Measurements from ENCODE around the gene DNM3. TPM values are rescaled to one million over a fixed set of nuclear protein-coding genes. Genes with fewer than 3 reads are reported as not detected.

The DNM3 gene
- total and polyA plus RNA-seq, 2 donors (not counting 1 experiment from before 2014, with no cell fraction given): 1.0 to 1.3 TPM

- no peaks in the 10 kb centered on the region for H3K27me3 ChIP-seq (replicated peaks in 1 of 4; ENCODE audit: control extremely low read depth in 1 of 4, control insufficient read depth in 3 of 4, insufficient read depth in 4 of 4, low read length in 3 of 4)
- H3K9me3 ChIP-seq (ENCODE audit: control extremely low read depth in 1 of 3, control insufficient read depth in 2 of 3, insufficient read depth in 1 of 3, low read length in 2 of 3): peaks cover 0 to 2% (median 0%) of the 10 kb centered on the region in 3 donors
- no peak overlapping the region for H3K4me3 Mint-ChIP-seq
- peaks cover 46% of the 10 kb centered on the region for H3K4me1 Mint-ChIP-seq
- H4K20me1 ChIP-seq (ENCODE audit: control insufficient read depth, insufficient read depth, low read length, poor library complexity, severe bottlenecking): no peaks in the 10 kb centered on the region
- DNase-seq: no peak
- no peak overlapping the region for H3K27ac ChIP-seq (ENCODE audit: low read length in 2 of 2)
- no peak overlapping the region for H3K4me2 ChIP-seq (replicated peaks; ENCODE audit: low read depth, low read length, poor library complexity, severe bottlenecking)
- no peak overlapping the region for H3K9ac ChIP-seq (ENCODE audit: low read length)
- no peaks in the 10 kb centered on the region for H3K9me3 Mint-ChIP-seq (ENCODE audit: insufficient read depth)
- no peak overlapping the region for H3K4me3 ChIP-seq (ENCODE audit: control extremely low read depth in 1 of 5, extremely low read depth in 1 of 5, insufficient read depth in 1 of 5, low read depth in 2 of 5, low read length in 4 of 5)
- POLR2A ChIA-PET: no interaction called here
- 95% methylated on average over 5 of the region's 8 CpGs for WGBS (ENCODE audit: insufficient coverage)
- no peaks in the 10 kb centered on the region for H3K79me2 ChIP-seq (ENCODE audit: control insufficient read depth, insufficient read depth, low read length)
- peak overlapping the region; percentile 32 for H3K27ac Mint-ChIP-seq
- TF ChIP-seq, protein P1, sequence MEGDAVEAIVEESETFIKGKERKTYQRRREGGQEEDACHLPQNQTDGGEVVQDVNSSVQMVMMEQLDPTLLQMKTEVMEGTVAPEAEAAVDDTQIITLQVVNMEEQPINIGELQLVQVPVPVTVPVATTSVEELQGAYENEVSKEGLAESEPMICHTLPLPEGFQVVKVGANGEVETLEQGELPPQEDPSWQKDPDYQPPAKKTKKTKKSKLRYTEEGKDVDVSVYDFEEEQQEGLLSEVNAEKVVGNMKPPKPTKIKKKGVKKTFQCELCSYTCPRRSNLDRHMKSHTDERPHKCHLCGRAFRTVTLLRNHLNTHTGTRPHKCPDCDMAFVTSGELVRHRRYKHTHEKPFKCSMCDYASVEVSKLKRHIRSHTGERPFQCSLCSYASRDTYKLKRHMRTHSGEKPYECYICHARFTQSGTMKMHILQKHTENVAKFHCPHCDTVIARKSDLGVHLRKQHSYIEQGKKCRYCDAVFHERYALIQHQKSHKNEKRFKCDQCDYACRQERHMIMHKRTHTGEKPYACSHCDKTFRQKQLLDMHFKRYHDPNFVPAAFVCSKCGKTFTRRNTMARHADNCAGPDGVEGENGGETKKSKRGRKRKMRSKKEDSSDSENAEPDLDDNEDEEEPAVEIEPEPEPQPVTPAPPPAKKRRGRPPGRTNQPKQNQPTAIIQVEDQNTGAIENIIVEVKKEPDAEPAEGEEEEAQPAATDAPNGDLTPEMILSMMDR (IDR thresholded peaks at IDR 0.05): no peak
- TF ChIP-seq EZH2 (IDR thresholded peaks at IDR 0.05; ENCODE audit: borderline replicate concordance, insufficient read depth, low read depth, low read length, poor library complexity, severe bottlenecking): no peak
- H3K36me3 ChIP-seq (replicated peaks in 1 of 2; ENCODE audit: control extremely low read depth in 1 of 2, control insufficient read depth in 1 of 2, extremely low read depth in 1 of 2, insufficient read depth in 2 of 2, low read length in 1 of 2): no peaks in the 10 kb centered on the region
- peaks cover 35 to 41% of the 10 kb centered on the region in 2 donors for H3K4me1 ChIP-seq (ENCODE audit: control insufficient read depth in 2 of 2, insufficient read depth in 2 of 2, low read length in 2 of 2)
- ATAC-seq (ENCODE audit: low read depth): no peak
- CTCF ChIA-PET: interaction anchor here (3.4 kb wide), 1 partner anchor 10 kb away, joined by 21 read pairs; no protein-coding TSS in a partner anchor
- no peak overlapping the region for H2AFZ ChIP-seq (ENCODE audit: insufficient read depth, low read depth, low read length, poor library complexity, severe bottlenecking)
- H3K27me3 Mint-ChIP-seq: no peaks in the 10 kb centered on the region
- intact Hi-C loops (cut with micrococcal nuclease): no loop called here
These were observed 547.2 kb downstream of the DNM3 start for GRCh38 chr1:172388490-172388889.

DNA sequence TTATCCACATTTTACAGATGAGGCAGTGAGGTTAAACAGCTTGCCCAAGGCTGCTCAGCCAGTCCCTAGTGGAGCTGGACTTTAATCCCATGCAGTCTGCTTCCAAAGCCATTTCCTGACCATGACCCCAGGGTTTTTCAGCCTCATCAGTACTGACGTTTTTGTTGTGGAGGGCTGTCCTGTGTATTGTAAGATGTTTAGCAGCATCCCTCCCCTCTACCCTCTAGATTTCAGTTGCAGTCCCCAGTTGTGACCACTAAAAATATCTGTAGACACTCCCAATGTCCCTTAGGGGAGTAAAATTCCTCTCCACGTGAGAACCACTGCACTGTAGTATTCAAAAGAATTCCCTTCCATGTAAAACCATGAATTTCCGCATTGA lies 549.0 kb downstream of the DNM3 start:
- TF ChIP-seq EZH2 (IDR thresholded peaks at IDR 0.05; ENCODE audit: borderline replicate concordance, insufficient read depth, low read depth, low read length, poor library complexity, severe bottlenecking): no peak
- TF ChIP-seq, protein P1 (IDR thresholded peaks at IDR 0.05): no peak
- Histone ChIP-seq H3K27ac (ENCODE audit: low read length in 2 of 2) (peak overlapping the region; percentile 97 to 98), H3K4me2 (replicated peaks; ENCODE audit: low read depth, low read length, poor library complexity, severe bottlenecking) (peak overlapping the region; percentile 76), H4K20me1 (ENCODE audit: control insufficient read depth, insufficient read depth, low read length, poor library complexity, severe bottlenecking) (no peaks in the 10 kb centered on the region), H3K27me3 (replicated peaks in 1 of 4; ENCODE audit: control extremely low read depth in 1 of 4, control insufficient read depth in 3 of 4, insufficient read depth in 4 of 4, low read length in 3 of 4) (no peaks in the 10 kb centered on the region), H3K79me2 (ENCODE audit: control insufficient read depth, insufficient read depth, low read length) (no peaks in the 10 kb centered on the region), H3K9me3 (ENCODE audit: control extremely low read depth in 1 of 3, control insufficient read depth in 2 of 3, insufficient read depth in 1 of 3, low read length in 2 of 3) (no peaks in the 10 kb centered on the region), H2AFZ (ENCODE audit: insufficient read depth, low read depth, low read length, poor library complexity, severe bottlenecking) (peak overlapping the region; percentile 56), H3K4me1 (ENCODE audit: control insufficient read depth in 2 of 2, insufficient read depth in 2 of 2, low read length in 2 of 2) (peaks cover 52 to 59% of the 10 kb centered on the region in 2 donors), H3K4me3 (ENCODE audit: control extremely low read depth in 1 of 5, extremely low read depth in 1 of 5, insufficient read depth in 1 of 5, low read depth in 2 of 5, low read length in 4 of 5) (peak overlapping the region in 4 of 5 experiments; percentile 43 to 77 (median 62)), H3K36me3 (replicated peaks in 1 of 2; ENCODE audit: control extremely low read depth in 1 of 2, control insufficient read depth in 1 of 2, extremely low read depth in 1 of 2, insufficient read depth in 2 of 2, low read length in 1 of 2) (no peaks in the 10 kb centered on the region), H3K9ac (ENCODE audit: low read length) (peak overlapping the region; percentile 69)
- ChIA-PET POLR2A (interaction anchor here (0.8 to 2.4 kb wide), 5 partner anchors 9 to 205 kb away, joined by 4 to 10 read pairs (median 5); no protein-coding TSS in a partner anchor), CTCF (interaction anchor here (0.8 to 3.4 kb wide), 9 partner anchors 8 to 388 kb away, joined by 3 to 21 read pairs (median 7); no protein-coding TSS in a partner anchor)
- Mint-ChIP-seq H3K27ac (peak overlapping the region; percentile 99), H3K9me3 (ENCODE audit: insufficient read depth) (no peaks in the 10 kb centered on the region), H3K27me3 (no peaks in the 10 kb centered on the region), H3K4me1 (peaks cover 56% of the 10 kb centered on the region), H3K4me3 (peak overlapping the region; percentile 94)
- no peak for ATAC-seq (ENCODE audit: low read depth)
- intact Hi-C loops (cut with micrococcal nuclease): loop anchor here (1.0 to 2.0 kb wide), 2 partner anchors 9 to 47 kb away; no protein-coding TSS in a partner anchor
- WGBS (ENCODE audit: insufficient coverage): no CpG with 5 or more reads among the region's 3 CpGs
- no peak for DNase-seq
